Astrocyte (in vitro differentiated cells and primary cell): ENCODE results near the gene OR9Q1.

Experiments
- EZH2 ChIP-seq: IDR thresholded peaks from 2 replicates; pipeline ENCODE4 v1.6.1; 2012; ENCODE audit warnings: mild to moderate bottlenecking, low read length, inconsistent platforms; ENCODE audit not compliant: insufficient read depth
- TF ChIP-seq, protein P1 (sequence below): IDR thresholded peaks from 2 replicates; pipeline ENCODE4 v1.5.1; 2011; ENCODE audit warnings: low read depth, mild to moderate bottlenecking, inconsistent platforms, low read length, moderate library complexity; ENCODE audit not compliant: insufficient read depth

DNA sequence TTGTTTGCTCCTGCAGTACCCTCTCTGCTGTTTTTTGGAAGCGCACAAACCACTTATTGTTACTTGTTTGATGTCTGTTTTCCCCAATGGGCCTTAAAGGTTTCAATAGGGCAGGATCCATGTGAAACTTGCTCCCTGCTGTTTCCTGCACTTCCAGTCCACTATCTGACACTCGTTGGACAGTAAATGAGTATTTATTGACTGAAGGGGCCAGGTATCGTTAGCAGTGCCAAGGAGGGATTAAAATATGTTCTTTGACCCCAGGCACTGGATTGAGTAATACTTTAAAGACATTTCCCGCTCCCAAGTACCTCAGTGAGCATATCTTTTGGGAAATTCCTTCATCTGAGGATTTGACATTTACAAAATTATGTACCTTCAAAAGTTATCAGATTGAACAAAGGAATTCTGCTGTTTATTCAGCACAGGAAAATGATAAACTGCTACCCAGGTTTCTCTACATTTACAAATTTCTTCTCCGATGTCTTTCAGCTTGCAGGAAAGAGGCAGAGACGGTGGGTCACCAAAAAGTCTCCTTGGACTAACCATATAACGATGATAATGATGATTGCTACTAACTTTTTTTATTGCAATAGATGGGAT is 141.9 kb downstream of the OR9Q1 start:
- TF ChIP-seq, protein P1, sequence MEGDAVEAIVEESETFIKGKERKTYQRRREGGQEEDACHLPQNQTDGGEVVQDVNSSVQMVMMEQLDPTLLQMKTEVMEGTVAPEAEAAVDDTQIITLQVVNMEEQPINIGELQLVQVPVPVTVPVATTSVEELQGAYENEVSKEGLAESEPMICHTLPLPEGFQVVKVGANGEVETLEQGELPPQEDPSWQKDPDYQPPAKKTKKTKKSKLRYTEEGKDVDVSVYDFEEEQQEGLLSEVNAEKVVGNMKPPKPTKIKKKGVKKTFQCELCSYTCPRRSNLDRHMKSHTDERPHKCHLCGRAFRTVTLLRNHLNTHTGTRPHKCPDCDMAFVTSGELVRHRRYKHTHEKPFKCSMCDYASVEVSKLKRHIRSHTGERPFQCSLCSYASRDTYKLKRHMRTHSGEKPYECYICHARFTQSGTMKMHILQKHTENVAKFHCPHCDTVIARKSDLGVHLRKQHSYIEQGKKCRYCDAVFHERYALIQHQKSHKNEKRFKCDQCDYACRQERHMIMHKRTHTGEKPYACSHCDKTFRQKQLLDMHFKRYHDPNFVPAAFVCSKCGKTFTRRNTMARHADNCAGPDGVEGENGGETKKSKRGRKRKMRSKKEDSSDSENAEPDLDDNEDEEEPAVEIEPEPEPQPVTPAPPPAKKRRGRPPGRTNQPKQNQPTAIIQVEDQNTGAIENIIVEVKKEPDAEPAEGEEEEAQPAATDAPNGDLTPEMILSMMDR = no peak
- no peak for TF ChIP-seq EZH2
